HG03469 (cell line): Measurements from ENCODE around the gene C3orf38.
"Not testable (repeated sequence)": the region's sequence is repeated elsewhere in the genome, so short reads cannot be mapped to it uniquely, and the experiment has no call there.

Experiments
- ATAC-seq: cut with Tn5 transposase; IDR thresholded peaks from one replicate; pipeline ENCODE4 v1.9.1; 2021; ENCODE audit warnings: mild to moderate bottlenecking, moderate library complexity, moderate number of reproducible peaks; ENCODE audit not compliant: unreplicated experiment

Gene C3orf38

GRCh38 chr3:88151358-88151757 lies 1.6 kb downstream of the C3orf38 start:
- ATAC-seq, result no peak

- ATAC-seq, result no peak
These were observed 3.1 kb downstream of the C3orf38 start for GRCh38 chr3:88152841-88153240.

GRCh38 chr3:88166419-88166971 lies 16.7 kb downstream of the C3orf38 start:
- ATAC-seq, result no peak

GRCh38 chr3:88167173-88167572 lies 17.4 kb downstream of the C3orf38 start:
- no peak for ATAC-seq

GRCh38 chr3:88167704-88168103 lies 17.9 kb downstream of the C3orf38 start:
- ATAC-seq, result no peak

GRCh38 chr3:88168171-88168570 lies 18.4 kb downstream of the C3orf38 start:
- ATAC-seq, result no peak

GRCh38 chr3:88180398-88180999 lies 30.7 kb downstream of the C3orf38 start:
- ATAC-seq, result peak; percentile 94

- ATAC-seq, result not testable (repeated sequence)
These were observed 32.6 kb downstream of the C3orf38 start for GRCh38 chr3:88182165-88182918.

GRCh38 chr3:88188436-88188835 lies 38.7 kb downstream of the C3orf38 start:
- ATAC-seq, result no peak

GRCh38 chr3:88189361-88189810 lies 39.6 kb downstream of the C3orf38 start:
- ATAC-seq, result peak; percentile 85

- no peak for ATAC-seq
These were observed 42.2 kb downstream of the C3orf38 start for GRCh38 chr3:88191872-88192409.

GRCh38 chr3:88192631-88193030 lies 42.9 kb downstream of the C3orf38 start:
- no peak for ATAC-seq

- ATAC-seq, result no peak
These were observed 46.2 kb downstream of the C3orf38 start for GRCh38 chr3:88195951-88196434.

- no peak for ATAC-seq
These were observed 48.4 kb downstream of the C3orf38 start for GRCh38 chr3:88198121-88198520.

GRCh38 chr3:88203642-88204055 lies 53.9 kb downstream of the C3orf38 start:
- peak; percentile 96 for ATAC-seq
